Measurements from ENCODE around the gene FURIN.
"Not testable (repeated sequence)": the region's sequence is repeated elsewhere in the genome, so short reads cannot be mapped to it uniquely, and the experiment has no call there.

Gene FURIN

GRCh38 chr15:90870354-90871138 is 2.2 kb downstream of the FURIN start:
- DNase-seq (ENCODE audit: low spot score) = no peak

- no peak for DNase-seq (ENCODE audit: low spot score)
Observed at GRCh38 chr15:90871139-90871715, 2.8 kb downstream of the FURIN start.

GRCh38 chr15:90871716-90872485 is 3.5 kb downstream of the FURIN start:
- no peak for DNase-seq (ENCODE audit: low spot score)

- no peak for DNase-seq (ENCODE audit: low spot score)
Observed at GRCh38 chr15:90872486-90873184, 4.2 kb downstream of the FURIN start.

- no peak for DNase-seq (ENCODE audit: low spot score)
Observed at GRCh38 chr15:90873488-90873997, 5.2 kb downstream of the FURIN start.

GRCh38 chr15:90873998-90874605 is 5.7 kb downstream of the FURIN start:
- DNase-seq (ENCODE audit: low spot score) = no peak

- DNase-seq (ENCODE audit: low spot score) = not testable (repeated sequence)
Observed at GRCh38 chr15:90874986-90875385, 6.6 kb downstream of the FURIN start.

- no peak for DNase-seq (ENCODE audit: low spot score)
Observed at GRCh38 chr15:90875549-90875981, 7.2 kb downstream of the FURIN start.

GRCh38 chr15:90876046-90876445 is 7.7 kb downstream of the FURIN start:
- no peak for DNase-seq (ENCODE audit: low spot score)

- no peak for DNase-seq (ENCODE audit: low spot score)
Observed at GRCh38 chr15:90876512-90877170, 8.3 kb downstream of the FURIN start.

GRCh38 chr15:90877315-90877714 is 8.9 kb downstream of the FURIN start:
- DNase-seq (ENCODE audit: low spot score) = no peak

- DNase-seq (ENCODE audit: low spot score) = no peak
Observed at GRCh38 chr15:90877996-90878395, 9.6 kb downstream of the FURIN start.

GRCh38 chr15:90878660-90879059 is 10.3 kb downstream of the FURIN start:
- no peak for DNase-seq (ENCODE audit: low spot score)

- no peak for DNase-seq (ENCODE audit: low spot score)
Observed at GRCh38 chr15:90879730-90880366, 11.5 kb downstream of the FURIN start.

GRCh38 chr15:90880381-90881145 is 12.2 kb downstream of the FURIN start:
- DNase-seq (ENCODE audit: low spot score) = no peak

GRCh38 chr15:90881181-90881977 is 13.0 kb downstream of the FURIN start:
- DNase-seq (ENCODE audit: low spot score) = no peak

GRCh38 chr15:90881978-90882721 is 13.8 kb downstream of the FURIN start:
- DNase-seq (ENCODE audit: low spot score) = no peak

Data from Ammon's horn (tissue), 1 donor.